ENCODE data around the gene SUN2. TPM values are rescaled to one million over a fixed set of nuclear protein-coding genes. Genes with fewer than 3 reads are reported as not detected.

The SUN2 gene
- total and polyA plus RNA-seq, 10 of the 15 experiments (the other 5 are each of a cell fraction or from before 2014, with no cell fraction given), result 0.18 to 107 (median 35.9) TPM

DNA sequence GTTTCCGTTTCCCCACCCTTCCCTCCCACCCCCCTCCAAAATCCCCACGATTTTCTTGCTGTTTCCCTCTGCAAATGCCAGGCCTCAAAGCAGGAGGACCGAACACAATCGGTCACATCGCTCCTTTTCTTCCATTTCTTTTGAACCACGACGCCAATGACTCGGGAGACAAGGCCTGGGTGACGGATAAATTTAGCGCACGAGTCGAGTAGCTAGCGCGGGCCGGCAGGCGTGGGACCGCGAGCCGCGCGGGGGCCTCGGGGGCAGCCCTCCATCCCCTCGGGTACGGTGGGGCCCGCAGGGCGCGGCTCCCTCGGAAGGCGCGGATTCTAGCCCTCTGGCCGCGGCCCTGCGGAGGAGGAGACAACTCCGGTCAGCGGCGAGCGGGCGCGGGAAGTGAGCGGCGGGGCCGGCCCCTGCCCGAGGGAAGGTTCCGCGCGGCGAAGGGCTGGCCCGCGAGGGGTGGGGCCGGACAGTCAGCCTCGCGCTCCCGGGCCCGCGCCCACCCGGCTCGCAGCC, 55.5 kb downstream of the SUN2 start:
- DNase-seq (ENCODE audit: low read depth, low spot score), result no peak
- POLR2A ChIA-PET, result interaction anchor here (1.0 to 5.9 kb wide), 3 partner anchors 7 to 17 kb away, joined by 4 to 43 read pairs (median 39); partner anchors contain the start of gene TOMM22
- intact Hi-C loops (cut with micrococcal nuclease; ENCODE audit: unreplicated experiment), result loop anchor here (10.0 kb wide), 1 partner anchor 196 kb away; the partner anchor contains the start of gene DDX17
- TF ChIP-seq, protein P1, sequence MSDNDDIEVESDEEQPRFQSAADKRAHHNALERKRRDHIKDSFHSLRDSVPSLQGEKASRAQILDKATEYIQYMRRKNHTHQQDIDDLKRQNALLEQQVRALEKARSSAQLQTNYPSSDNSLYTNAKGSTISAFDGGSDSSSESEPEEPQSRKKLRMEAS (IDR thresholded peaks at IDR 0.05; ENCODE audit: low read depth, low read length), result no peak
- no peak for TF ChIP-seq SMAD1 (IDR thresholded peaks at IDR 0.05; ENCODE audit: low read depth, partially characterized antibody)
- TF ChIP-seq TCF7 (IDR thresholded peaks at IDR 0.05; ENCODE audit: borderline replicate concordance), result no peak
- 0 out of 2 replicates have a peak, but pooled peaks have one; percentile 10 for TF ChIP-seq YY1 (IDR thresholded peaks at IDR 0.05; ENCODE audit: low read depth, low read length)
- TF ChIP-seq KLF5 (IDR thresholded peaks at IDR 0.05; ENCODE audit: partially characterized antibody), result no peak
- no peak for TF ChIP-seq PAX8 (IDR thresholded peaks at IDR 0.05)
- TF ChIP-seq, protein P2, sequence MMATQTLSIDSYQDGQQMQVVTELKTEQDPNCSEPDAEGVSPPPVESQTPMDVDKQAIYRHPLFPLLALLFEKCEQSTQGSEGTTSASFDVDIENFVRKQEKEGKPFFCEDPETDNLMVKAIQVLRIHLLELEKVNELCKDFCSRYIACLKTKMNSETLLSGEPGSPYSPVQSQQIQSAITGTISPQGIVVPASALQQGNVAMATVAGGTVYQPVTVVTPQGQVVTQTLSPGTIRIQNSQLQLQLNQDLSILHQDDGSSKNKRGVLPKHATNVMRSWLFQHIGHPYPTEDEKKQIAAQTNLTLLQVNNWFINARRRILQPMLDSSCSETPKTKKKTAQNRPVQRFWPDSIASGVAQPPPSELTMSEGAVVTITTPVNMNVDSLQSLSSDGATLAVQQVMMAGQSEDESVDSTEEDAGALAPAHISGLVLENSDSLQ (IDR thresholded peaks at IDR 0.05), result no peak
- no peak for TF ChIP-seq ZSCAN29 (IDR thresholded peaks at IDR 0.05)
- TF ChIP-seq WRNIP1 (IDR thresholded peaks at IDR 0.05; ENCODE audit: borderline replicate concordance, low read depth, low read length), result no peak
- TF ChIP-seq SREBF1 (IDR thresholded peaks at IDR 0.05; ENCODE audit: low read length), result no peak
- TF ChIP-seq, protein P3, sequence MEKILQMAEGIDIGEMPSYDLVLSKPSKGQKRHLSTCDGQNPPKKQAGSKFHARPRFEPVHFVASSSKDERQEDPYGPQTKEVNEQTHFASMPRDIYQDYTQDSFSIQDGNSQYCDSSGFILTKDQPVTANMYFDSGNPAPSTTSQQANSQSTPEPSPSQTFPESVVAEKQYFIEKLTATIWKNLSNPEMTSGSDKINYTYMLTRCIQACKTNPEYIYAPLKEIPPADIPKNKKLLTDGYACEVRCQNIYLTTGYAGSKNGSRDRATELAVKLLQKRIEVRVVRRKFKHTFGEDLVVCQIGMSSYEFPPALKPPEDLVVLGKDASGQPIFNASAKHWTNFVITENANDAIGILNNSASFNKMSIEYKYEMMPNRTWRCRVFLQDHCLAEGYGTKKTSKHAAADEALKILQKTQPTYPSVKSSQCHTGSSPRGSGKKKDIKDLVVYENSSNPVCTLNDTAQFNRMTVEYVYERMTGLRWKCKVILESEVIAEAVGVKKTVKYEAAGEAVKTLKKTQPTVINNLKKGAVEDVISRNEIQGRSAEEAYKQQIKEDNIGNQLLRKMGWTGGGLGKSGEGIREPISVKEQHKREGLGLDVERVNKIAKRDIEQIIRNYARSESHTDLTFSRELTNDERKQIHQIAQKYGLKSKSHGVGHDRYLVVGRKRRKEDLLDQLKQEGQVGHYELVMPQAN (conservative IDR thresholded peaks at IDR 0.05), result peak; percentile 60
- TF ChIP-seq, protein P4, sequence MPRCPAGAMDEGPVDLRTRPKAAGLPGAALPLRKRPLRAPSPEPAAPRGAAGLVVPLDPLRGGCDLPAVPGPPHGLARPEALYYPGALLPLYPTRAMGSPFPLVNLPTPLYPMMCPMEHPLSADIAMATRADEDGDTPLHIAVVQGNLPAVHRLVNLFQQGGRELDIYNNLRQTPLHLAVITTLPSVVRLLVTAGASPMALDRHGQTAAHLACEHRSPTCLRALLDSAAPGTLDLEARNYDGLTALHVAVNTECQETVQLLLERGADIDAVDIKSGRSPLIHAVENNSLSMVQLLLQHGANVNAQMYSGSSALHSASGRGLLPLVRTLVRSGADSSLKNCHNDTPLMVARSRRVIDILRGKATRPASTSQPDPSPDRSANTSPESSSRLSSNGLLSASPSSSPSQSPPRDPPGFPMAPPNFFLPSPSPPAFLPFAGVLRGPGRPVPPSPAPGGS (IDR thresholded peaks at IDR 0.05; ENCODE audit: borderline replicate concordance, insufficient read depth, low read depth, low read length, poor library complexity, severe bottlenecking), result no peak
- TF ChIP-seq RCOR1 (conservative IDR thresholded peaks at IDR 0.05; ENCODE audit: low read depth, low read length), result 0 out of 2 replicates have a peak, but pooled peaks have one; percentile 18
- no peak for TF ChIP-seq BRCA1 (IDR thresholded peaks at IDR 0.05; ENCODE audit: low read depth, low read length)
- TF ChIP-seq SMARCA5 (IDR thresholded peaks at IDR 0.05), result no peak
- TF ChIP-seq NR2C2 (IDR thresholded peaks at IDR 0.05; ENCODE audit: borderline replicate concordance, control insufficient read depth, insufficient read length, low read depth), result no peak
- TF ChIP-seq CHD1 (IDR thresholded peaks at IDR 0.05; ENCODE audit: low read depth, low read length), result peak; percentile 58; the same call in 1 of the 2 replicates
- TF ChIP-seq IKZF1 (conservative IDR thresholded peaks at IDR 0.05), result no peak
- TF ChIP-seq JUND (IDR thresholded peaks at IDR 0.05; ENCODE audit: low read depth, low read length), result no peak
- TF ChIP-seq RB1 (IDR thresholded peaks at IDR 0.05; ENCODE audit: borderline replicate concordance), result peak; percentile 85; the same call in 1 of the 2 replicates

More for the DNA sequence above, 55.5 kb downstream of the SUN2 start:
- ChIA-PET SMC1A (ENCODE audit: uncharacterized antibody, unreplicated experiment) (interaction anchor here (1.3 to 7.6 kb wide), 5 partner anchors 8 to 52 kb away, joined by 5 to 54 read pairs (median 11); partner anchors contain the start of genes CBY1, FAM227A, GTPBP1 and TOMM22), RAD21 (ENCODE audit: unreplicated experiment) (interaction anchor here (1.4 to 1.8 kb wide), 2 partner anchors 14 to 19 kb away, joined by 3 to 12 read pairs; partner anchors contain the start of gene TOMM22), CTCF (interaction anchor here (4.4 kb wide), 1 partner anchor 17 kb away, joined by 45 read pairs; the partner anchor contains the start of gene TOMM22)
- in situ Hi-C loops (cut with MboI), result no loop called here
- Histone ChIP-seq H3K4me1 (ENCODE audit: control insufficient read depth, insufficient read depth, low read length) (peaks cover 12% of the 10 kb centered on the region), H3K9ac (ENCODE audit: control insufficient read depth, insufficient read depth, low read length) (peak overlapping the region; percentile 90), H3K27ac (ENCODE audit: control insufficient read depth, insufficient read depth) (peak overlapping the region; percentile 89), H3K9me3 (replicated peaks; ENCODE audit: control insufficient read depth, insufficient read depth, low read length) (no peaks in the 10 kb centered on the region), H3K4me2 (ENCODE audit: control insufficient read depth, insufficient read depth) (peak overlapping the region; percentile 83), H2AFZ (ENCODE audit: control insufficient read depth, low read depth, low read length) (peak overlapping the region; percentile 79), H3K27me3 (replicated peaks in 1 of 2; ENCODE audit: control insufficient read depth in 2 of 2, insufficient read depth in 2 of 2, low read length in 1 of 2) (no peaks in the 10 kb centered on the region), H3K36me3 (ENCODE audit: control insufficient read depth in 2 of 2, insufficient read depth in 2 of 2, low read length in 1 of 2) (0 out of 4 replicates have a peak, but pooled peaks cover 0 to 7% of the 10 kb centered on the region in 2 experiments), H3K4me3 (peak overlapping the region; percentile 86), H4K20me1 (ENCODE audit: control insufficient read depth, insufficient read depth) (no peaks in the 10 kb centered on the region), H3K79me2 (ENCODE audit: control insufficient read depth, insufficient read depth, low read length) (peaks cover 50% of the 10 kb centered on the region)
- BruUV-seq (replicated peaks), result no TSS peak
- FAIRE-seq (no peak), ATAC-seq (peak; percentile 32)
- WGBS (ENCODE audit: insufficient coverage, insufficient replicate concordance, low lambda C conversion rate, missing lambda C conversion rate), result under 1% methylated on average over 34 of the region's 57 CpGs

Measured in GM12878 (cell line).